Aortic smooth muscle cell (primary cell): Measurements from ENCODE around the gene CENPVL2. TPM values are rescaled to one million over a fixed set of nuclear protein-coding genes. Genes with fewer than 3 reads are reported as not detected.

ENCODE experiments used
- total RNA-seq: library from RNA; depleted of rRNA; stranded (reverse); fragments of >200 nt; gene quantifications from 2 replicates; pipeline ENCODE4 v1.2.3, GENCODE V29; 2014

CENPVL2 gene
- total RNA-seq = not detected in 2 replicates

DNA sequence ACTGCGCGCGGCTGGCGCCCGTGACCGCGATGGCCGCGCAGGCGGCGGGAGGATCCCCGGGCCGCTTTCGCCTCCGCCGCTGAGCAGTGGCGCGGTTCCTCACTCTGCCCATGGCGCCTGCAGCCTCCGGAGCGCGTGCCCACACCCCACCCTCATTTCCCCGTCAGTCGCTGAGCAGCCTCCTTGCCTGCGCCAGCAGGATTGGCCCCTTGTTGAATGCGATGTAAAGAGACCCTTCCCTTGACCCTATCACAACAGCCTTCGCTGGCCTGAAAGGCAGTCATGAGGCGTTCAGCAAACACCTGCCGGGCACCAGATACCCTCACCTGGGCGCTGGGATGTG is at the start of gene CENPVL2:
TSS of gene CENPVL2 (minus strand) at position 112 of the 343 bp plus-strand sequence. CDS start at position 112, 0 bp downstream.

DNA sequence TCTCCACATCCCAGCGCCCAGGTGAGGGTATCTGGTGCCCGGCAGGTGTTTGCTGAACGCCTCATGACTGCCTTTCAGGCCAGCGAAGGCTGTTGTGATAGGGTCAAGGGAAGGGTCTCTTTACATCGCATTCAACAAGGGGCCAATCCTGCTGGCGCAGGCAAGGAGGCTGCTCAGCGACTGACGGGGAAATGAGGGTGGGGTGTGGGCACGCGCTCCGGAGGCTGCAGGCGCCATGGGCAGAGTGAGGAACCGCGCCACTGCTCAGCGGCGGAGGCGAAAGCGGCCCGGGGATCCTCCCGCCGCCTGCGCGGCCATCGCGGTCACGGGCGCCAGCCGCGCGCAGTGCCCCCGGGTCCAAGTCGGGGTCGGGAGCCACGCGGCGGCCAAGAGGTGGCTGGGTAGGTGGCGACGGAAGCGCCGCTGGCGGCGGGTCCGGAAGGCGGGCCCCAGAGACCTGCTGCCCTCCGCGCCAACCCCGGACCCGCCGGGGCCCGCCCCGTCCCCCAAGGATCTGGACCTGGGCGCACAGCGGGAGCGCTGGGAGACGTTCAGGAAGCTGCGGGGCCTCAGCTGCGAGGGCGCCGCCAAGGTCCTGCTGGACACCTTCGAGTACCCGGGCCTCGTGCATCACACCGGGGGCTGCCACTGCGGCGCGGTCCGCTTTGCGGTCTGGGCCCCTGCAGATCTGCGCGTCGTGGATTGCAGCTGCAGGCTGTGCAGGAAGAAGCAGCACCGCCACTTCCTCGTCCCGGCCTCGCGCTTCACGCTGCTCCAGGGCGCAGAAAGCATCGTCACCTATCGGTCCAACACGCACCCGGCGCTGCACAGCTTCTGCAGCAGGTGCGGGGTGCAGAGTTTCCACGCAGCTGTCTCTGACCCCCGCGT is 27.9 kb upstream of the CENPVL2 start, which contains the start of gene CENPVL1:
TSS of gene CENPVL1 (plus strand) at position 236 of the 888 bp plus-strand sequence. CDS start at position 236, 0 bp downstream.

Other genes with a start within 250 kb of the CENPVL2 start
- 7.3 and 7.5 TPM in 2 replicates for gene NUDT11, start 186.2 kb downstream of the CENPVL2 start, total RNA-seq
- not detected in 2 replicates for gene CENPVL3, start 63.9 kb downstream of the CENPVL2 start, total RNA-seq
- not detected in 2 replicates for gene CENPVL1, start 27.7 kb upstream of the CENPVL2 start, total RNA-seq
- gene GSPT2, start 60.6 kb upstream of the CENPVL2 start, total RNA-seq = 5.2 and 8.0 TPM in 2 replicates
- gene MAGED1, start 210.8 kb upstream of the CENPVL2 start, total RNA-seq = 129 and 158 TPM in 2 replicates